WTC11 (cell line): ENCODE data around the gene PM20D2. TPM values are rescaled to one million over a fixed set of nuclear protein-coding genes. Genes with fewer than 3 reads are reported as not detected.

Source experiments
- ATAC-seq: fragments of 200-7000 bp; cut with Tn5 transposase; 2 replicates; pipeline ENCODE4 v1.10.0; 2021; ENCODE audit warnings: mild to moderate bottlenecking, moderate library complexity
- CTCF ChIA-PET: fragments of 300-600 bp; sonication (Branson Sonifier 250); formaldehyde crosslinking; loops from one replicate; lab custom pipeline; 2021; ENCODE audit warnings: antibody characterized with exemption; lab: Charles Lee
- POLR2A ChIA-PET: fragments of 350-600 bp; sonication (Branson Sonifier 250); formaldehyde crosslinking; loops from one replicate; lab custom pipeline; 2021; ENCODE audit warnings: antibody characterized with exemption; lab: Charles Lee
- DNase-seq: peaks from one replicate; pipeline ENCODE4 v3.0.0; 2021; ENCODE audit warnings: low spot score
- H3K27ac Mint-ChIP-seq: 2 replicates; pipeline ENCODE4 v1.8.0; 2021; ENCODE audit warnings: mixed read lengths
- H3K27me3 Mint-ChIP-seq: 2 replicates; pipeline ENCODE4 v1.8.0; 2021; ENCODE audit warnings: low read depth, mild to moderate bottlenecking, moderate library complexity, mixed read lengths
- H3K36me3 Mint-ChIP-seq: 2 replicates; pipeline ENCODE4 v1.8.0; 2021; ENCODE audit warnings: mixed read lengths
- H3K4me1 Mint-ChIP-seq: 2 replicates; pipeline ENCODE4 v1.8.0; 2022; ENCODE audit warnings: mixed read lengths
- H3K4me3 Mint-ChIP-seq: 2 replicates; pipeline ENCODE4 v1.8.0; 2021; ENCODE audit warnings: mild to moderate bottlenecking, moderate library complexity, mixed read lengths
- H3K9me3 Mint-ChIP-seq: 2 replicates; pipeline ENCODE4 v1.8.0; 2021; ENCODE audit warnings: mixed read lengths
- CBFB ChIP-seq: sonication (generic); formaldehyde crosslinking; IDR thresholded peaks from 2 replicates; pipeline ENCODE4 v1.8.1; 2022; ENCODE audit warnings: mild to moderate bottlenecking, low read depth, missing genetic modification reagents
- CDX4 ChIP-seq: fragments of 250-450 bp; sonication (Bioruptor Pico); IDR thresholded peaks from 2 replicates; pipeline ENCODE4 v1.9.0; 2021; ENCODE audit warnings: moderate library complexity, mild to moderate bottlenecking, inconsistent platforms, borderline replicate concordance
- CREB1 ChIP-seq: sonication (generic); formaldehyde crosslinking; IDR thresholded peaks from 2 replicates; pipeline ENCODE4 v1.8.0; 2023; ENCODE audit warnings: mild to moderate bottlenecking, missing genetic modification reagents
- JUN ChIP-seq: sonication (generic); formaldehyde crosslinking; IDR thresholded peaks from 2 replicates; pipeline ENCODE4 v1.8.0; 2023; ENCODE audit warnings: mild to moderate bottlenecking, missing genetic modification reagents
- NFE2L1 ChIP-seq: sonication (generic); formaldehyde crosslinking; IDR thresholded peaks from 2 replicates; pipeline ENCODE4 v1.8.1; 2023; ENCODE audit warnings: missing genetic modification reagents
- NR3C1 ChIP-seq: sonication (generic); formaldehyde crosslinking; conservative IDR thresholded peaks from 2 replicates; pipeline ENCODE4 v1.8.1; 2023; ENCODE audit warnings: low read depth, mild to moderate bottlenecking, missing genetic modification reagents
- TEAD4 ChIP-seq: sonication (generic); formaldehyde crosslinking; IDR thresholded peaks from 2 replicates; pipeline ENCODE4 v1.8.0; 2022; ENCODE audit warnings: mild to moderate bottlenecking, missing genetic modification reagents
- ZNF138 ChIP-seq: sonication (generic); formaldehyde crosslinking; conservative IDR thresholded peaks from 2 replicates; pipeline ENCODE4 v1.8.1; 2022; ENCODE audit warnings: mild to moderate bottlenecking, moderate library complexity, missing genetic modification reagents
- ZNF232 ChIP-seq: sonication (generic); formaldehyde crosslinking; IDR thresholded peaks from 2 replicates; pipeline ENCODE4 v1.8.0; 2022; ENCODE audit warnings: mild to moderate bottlenecking, missing genetic modification reagents
- ZNF263 ChIP-seq: sonication (generic); formaldehyde crosslinking; IDR thresholded peaks from 2 replicates; pipeline ENCODE4 v1.8.1; 2022; ENCODE audit warnings: low read depth, mild to moderate bottlenecking, moderate library complexity, missing genetic modification reagents
- ZNF396 ChIP-seq: fragments of 250-450 bp; sonication (Bioruptor Pico); IDR thresholded peaks from 2 replicates; pipeline ENCODE4 v1.8.0; 2021; ENCODE audit warnings: mild to moderate bottlenecking, moderate library complexity, borderline replicate concordance
- ZNF423 ChIP-seq: fragments of 250-450 bp; sonication (Bioruptor Pico); IDR thresholded peaks from 2 replicates; pipeline ENCODE4 v2.1.2; 2022; ENCODE audit warnings: mild to moderate bottlenecking, moderate library complexity
- total RNA-seq: library from RNA; stranded (reverse); gene quantifications from 3 replicates; pipeline ENCODE4 v1.2.3, GENCODE V29; 2021
- TF ChIP-seq, protein P1 (sequence below): sonication (generic); formaldehyde crosslinking; IDR thresholded peaks from 2 replicates; pipeline ENCODE4 v1.8.0; 2023; ENCODE audit warnings: missing genetic modification reagents
- TF ChIP-seq, protein P2 (sequence below): sonication (generic); formaldehyde crosslinking; IDR thresholded peaks from 2 replicates; pipeline ENCODE4 v1.8.1; 2023; ENCODE audit warnings: mild to moderate bottlenecking, moderate library complexity, missing genetic modification reagents
- TF ChIP-seq, protein P3 (sequence below): sonication (generic); formaldehyde crosslinking; IDR thresholded peaks from 2 replicates; pipeline ENCODE4 v1.8.1; 2023; ENCODE audit warnings: mild to moderate bottlenecking, missing genetic modification reagents, moderate library complexity
- TF ChIP-seq, protein P4 (sequence below): fragments of 250-450 bp; sonication (Bioruptor Pico); IDR thresholded peaks from 2 replicates; pipeline ENCODE4 v1.9.0; 2021; ENCODE audit warnings: mild to moderate bottlenecking, borderline replicate concordance

The PM20D2 gene
- total RNA-seq, 1 experiment from 2014 or later, result 4.9 TPM

DNA sequence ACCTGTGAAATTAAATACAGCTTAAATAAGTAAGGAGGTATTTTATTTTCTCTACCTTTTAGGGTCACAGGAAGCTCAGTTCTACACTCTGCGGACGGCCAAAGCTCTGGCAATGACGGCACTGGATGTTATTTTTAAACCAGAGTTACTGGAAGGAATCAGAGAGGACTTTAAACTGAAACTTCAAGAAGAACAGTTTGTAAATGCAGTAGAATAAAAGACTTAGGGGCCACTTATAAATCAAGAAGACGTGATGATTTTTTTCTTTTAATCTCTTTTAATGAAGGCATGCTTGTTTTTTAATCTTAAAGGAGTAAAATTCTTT, 16.2 kb downstream of the PM20D2 start (continued):
- TF ChIP-seq, protein P1, sequence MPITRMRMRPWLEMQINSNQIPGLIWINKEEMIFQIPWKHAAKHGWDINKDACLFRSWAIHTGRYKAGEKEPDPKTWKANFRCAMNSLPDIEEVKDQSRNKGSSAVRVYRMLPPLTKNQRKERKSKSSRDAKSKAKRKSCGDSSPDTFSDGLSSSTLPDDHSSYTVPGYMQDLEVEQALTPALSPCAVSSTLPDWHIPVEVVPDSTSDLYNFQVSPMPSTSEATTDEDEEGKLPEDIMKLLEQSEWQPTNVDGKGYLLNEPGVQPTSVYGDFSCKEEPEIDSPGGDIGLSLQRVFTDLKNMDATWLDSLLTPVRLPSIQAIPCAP (CRISPR knock-in tag), result no peak
- TF ChIP-seq ZNF263 (CRISPR knock-in tag), result no peak
- TF ChIP-seq, protein P2, sequence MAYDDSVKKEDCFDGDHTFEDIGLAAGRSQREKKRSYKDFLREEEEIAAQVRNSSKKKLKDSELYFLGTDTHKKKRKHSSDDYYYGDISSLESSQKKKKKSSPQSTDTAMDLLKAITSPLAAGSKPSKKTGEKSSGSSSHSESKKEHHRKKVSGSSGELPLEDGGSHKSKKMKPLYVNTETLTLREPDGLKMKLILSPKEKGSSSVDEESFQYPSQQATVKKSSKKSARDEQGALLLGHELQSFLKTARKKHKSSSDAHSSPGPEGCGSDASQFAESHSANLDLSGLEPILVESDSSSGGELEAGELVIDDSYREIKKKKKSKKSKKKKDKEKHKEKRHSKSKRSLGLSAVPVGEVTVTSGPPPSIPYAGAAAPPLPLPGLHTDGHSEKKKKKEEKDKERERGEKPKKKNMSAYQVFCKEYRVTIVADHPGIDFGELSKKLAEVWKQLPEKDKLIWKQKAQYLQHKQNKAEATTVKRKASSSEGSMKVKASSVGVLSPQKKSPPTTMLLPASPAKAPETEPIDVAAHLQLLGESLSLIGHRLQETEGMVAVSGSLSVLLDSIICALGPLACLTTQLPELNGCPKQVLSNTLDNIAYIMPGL, result no peak

- H3K9me3 Mint-ChIP-seq, result no peaks in the 10 kb centered on the region
- no peak for DNase-seq
- TF ChIP-seq CBFB (CRISPR knock-in tag), result no peak
- no peak for TF ChIP-seq JUN (CRISPR knock-in tag)
- TF ChIP-seq CDX4 (CRISPR knock-in tag), result no peak
- TF ChIP-seq TEAD4 (CRISPR knock-in tag), result no peak
- no peak for TF ChIP-seq NR3C1 (CRISPR knock-in tag)
- TF ChIP-seq, protein P3, sequence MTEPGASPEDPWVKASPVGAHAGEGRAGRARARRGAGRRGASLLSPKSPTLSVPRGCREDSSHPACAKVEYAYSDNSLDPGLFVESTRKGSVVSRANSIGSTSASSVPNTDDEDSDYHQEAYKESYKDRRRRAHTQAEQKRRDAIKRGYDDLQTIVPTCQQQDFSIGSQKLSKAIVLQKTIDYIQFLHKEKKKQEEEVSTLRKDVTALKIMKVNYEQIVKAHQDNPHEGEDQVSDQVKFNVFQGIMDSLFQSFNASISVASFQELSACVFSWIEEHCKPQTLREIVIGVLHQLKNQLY (CRISPR knock-in tag), result no peak
- TF ChIP-seq, protein P4, sequence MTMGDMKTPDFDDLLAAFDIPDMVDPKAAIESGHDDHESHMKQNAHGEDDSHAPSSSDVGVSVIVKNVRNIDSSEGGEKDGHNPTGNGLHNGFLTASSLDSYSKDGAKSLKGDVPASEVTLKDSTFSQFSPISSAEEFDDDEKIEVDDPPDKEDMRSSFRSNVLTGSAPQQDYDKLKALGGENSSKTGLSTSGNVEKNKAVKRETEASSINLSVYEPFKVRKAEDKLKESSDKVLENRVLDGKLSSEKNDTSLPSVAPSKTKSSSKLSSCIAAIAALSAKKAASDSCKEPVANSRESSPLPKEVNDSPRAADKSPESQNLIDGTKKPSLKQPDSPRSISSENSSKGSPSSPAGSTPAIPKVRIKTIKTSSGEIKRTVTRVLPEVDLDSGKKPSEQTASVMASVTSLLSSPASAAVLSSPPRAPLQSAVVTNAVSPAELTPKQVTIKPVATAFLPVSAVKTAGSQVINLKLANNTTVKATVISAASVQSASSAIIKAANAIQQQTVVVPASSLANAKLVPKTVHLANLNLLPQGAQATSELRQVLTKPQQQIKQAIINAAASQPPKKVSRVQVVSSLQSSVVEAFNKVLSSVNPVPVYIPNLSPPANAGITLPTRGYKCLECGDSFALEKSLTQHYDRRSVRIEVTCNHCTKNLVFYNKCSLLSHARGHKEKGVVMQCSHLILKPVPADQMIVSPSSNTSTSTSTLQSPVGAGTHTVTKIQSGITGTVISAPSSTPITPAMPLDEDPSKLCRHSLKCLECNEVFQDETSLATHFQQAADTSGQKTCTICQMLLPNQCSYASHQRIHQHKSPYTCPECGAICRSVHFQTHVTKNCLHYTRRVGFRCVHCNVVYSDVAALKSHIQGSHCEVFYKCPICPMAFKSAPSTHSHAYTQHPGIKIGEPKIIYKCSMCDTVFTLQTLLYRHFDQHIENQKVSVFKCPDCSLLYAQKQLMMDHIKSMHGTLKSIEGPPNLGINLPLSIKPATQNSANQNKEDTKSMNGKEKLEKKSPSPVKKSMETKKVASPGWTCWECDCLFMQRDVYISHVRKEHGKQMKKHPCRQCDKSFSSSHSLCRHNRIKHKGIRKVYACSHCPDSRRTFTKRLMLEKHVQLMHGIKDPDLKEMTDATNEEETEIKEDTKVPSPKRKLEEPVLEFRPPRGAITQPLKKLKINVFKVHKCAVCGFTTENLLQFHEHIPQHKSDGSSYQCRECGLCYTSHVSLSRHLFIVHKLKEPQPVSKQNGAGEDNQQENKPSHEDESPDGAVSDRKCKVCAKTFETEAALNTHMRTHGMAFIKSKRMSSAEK (CRISPR knock-in tag), result no peak
- TF ChIP-seq ZNF423, result no peak
- TF ChIP-seq ZNF138 (CRISPR knock-in tag), result no peak
- TF ChIP-seq ZNF396 (CRISPR knock-in tag), result no peak
- TF ChIP-seq CREB1 (CRISPR knock-in tag), result no peak
- no peak for TF ChIP-seq NFE2L1 (CRISPR knock-in tag)
- TF ChIP-seq, protein P2, result no peak
- no peak for TF ChIP-seq ZNF232 (CRISPR knock-in tag)
- TF ChIP-seq, all 79 proteins: peak for 0
- no peaks in the 10 kb centered on the region for H3K36me3 Mint-ChIP-seq
- ChIA-PET CTCF (no interaction called here), POLR2A (no interaction called here)
- H3K4me3 Mint-ChIP-seq, result no peak overlapping the region
- H3K4me1 Mint-ChIP-seq, result no peaks in the 10 kb centered on the region
- ATAC-seq, result no peak
- H3K27ac Mint-ChIP-seq, result no peak overlapping the region
- 0 out of 2 replicates have a peak, but pooled peaks cover 2% of the 10 kb centered on the region for H3K27me3 Mint-ChIP-seq
Observed at GRCh38 chr6:89172131-89172530, 26.3 kb downstream of the PM20D2 start.
